Measurements from ENCODE around the gene ANXA7.

Gene ANXA7

DNA sequence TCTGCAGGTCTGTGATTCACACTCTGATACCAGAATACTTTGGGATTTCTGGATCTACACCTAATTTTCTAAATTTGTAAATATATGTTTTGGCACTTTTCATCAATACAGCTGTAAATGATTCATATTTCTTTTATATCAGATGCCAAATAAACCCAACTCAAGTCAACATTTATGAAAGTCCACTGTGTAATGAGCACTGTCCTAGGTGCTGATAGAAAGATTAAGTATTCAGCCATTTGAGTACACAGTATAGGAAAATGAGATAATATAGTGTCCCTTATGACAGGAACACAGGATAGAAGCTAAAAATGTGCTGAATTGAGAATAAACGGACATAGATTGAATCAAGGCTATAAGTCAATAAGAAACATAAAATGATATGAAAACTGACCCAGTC, 6.4 kb downstream of the ANXA7 start:
- TF ChIP-seq, protein P1, sequence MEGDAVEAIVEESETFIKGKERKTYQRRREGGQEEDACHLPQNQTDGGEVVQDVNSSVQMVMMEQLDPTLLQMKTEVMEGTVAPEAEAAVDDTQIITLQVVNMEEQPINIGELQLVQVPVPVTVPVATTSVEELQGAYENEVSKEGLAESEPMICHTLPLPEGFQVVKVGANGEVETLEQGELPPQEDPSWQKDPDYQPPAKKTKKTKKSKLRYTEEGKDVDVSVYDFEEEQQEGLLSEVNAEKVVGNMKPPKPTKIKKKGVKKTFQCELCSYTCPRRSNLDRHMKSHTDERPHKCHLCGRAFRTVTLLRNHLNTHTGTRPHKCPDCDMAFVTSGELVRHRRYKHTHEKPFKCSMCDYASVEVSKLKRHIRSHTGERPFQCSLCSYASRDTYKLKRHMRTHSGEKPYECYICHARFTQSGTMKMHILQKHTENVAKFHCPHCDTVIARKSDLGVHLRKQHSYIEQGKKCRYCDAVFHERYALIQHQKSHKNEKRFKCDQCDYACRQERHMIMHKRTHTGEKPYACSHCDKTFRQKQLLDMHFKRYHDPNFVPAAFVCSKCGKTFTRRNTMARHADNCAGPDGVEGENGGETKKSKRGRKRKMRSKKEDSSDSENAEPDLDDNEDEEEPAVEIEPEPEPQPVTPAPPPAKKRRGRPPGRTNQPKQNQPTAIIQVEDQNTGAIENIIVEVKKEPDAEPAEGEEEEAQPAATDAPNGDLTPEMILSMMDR (IDR thresholded peaks at IDR 0.05): no peak

DNA sequence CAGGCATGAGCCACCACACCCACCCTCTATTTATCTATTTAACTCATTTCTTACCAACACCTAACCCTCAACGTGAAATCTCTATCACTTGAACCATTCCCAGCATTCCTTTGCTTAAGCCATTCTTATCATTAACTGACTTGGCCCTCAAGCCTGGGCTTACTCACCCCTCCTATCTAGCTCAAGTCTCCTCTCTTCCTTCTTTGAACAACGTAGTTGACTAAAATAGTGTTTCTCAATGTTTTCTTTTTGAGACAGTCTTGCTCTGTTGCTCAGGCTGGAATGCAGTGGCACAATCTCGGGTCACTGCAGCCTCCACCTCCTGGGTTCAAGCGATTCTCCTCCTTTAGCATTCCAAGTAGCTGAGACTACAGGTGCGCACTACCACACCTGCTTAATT, 7.0 kb downstream of the ANXA7 start:
- TF ChIP-seq, protein P1 (IDR thresholded peaks at IDR 0.05): no peak

DNA sequence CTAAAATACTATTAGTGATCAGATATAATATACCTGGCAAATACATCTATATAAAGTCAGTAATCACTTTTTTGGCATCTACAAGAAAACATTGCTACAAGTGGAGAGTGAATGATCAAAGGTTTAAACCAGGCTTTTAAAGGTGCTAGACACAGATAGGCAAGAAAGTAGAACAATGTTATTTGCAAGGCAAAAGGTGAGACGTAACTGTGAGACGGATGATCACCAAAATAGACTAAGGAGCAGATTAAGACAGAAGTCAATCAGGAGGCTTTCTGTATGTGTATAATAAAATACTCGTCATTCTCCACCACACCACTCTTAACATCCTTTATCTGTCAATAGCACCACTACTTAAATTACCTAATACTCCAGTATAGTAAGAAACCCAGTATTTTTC, 8.3 kb downstream of the ANXA7 start:
- TF ChIP-seq, protein P1 (IDR thresholded peaks at IDR 0.05): no peak

DNA sequence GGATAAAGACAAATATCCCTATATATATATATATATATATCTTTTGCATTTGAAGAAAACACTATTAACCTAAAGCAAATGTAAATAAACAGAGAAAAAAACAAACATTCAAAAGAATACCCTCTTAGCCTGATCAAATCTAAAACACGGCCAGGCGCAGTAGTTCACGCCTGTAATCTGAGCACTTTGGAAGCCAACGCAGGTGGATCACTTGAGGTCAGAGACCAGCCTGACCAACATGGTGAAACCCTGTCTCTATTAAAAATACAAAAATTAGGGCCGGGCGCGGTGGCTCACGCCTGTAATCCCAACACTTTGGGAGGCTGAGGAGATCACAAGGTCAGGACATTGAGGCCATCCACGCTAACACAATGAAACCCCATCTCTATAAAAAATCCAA, 9.2 kb downstream of the ANXA7 start:
- TF ChIP-seq, protein P1 (IDR thresholded peaks at IDR 0.05): no peak

DNA sequence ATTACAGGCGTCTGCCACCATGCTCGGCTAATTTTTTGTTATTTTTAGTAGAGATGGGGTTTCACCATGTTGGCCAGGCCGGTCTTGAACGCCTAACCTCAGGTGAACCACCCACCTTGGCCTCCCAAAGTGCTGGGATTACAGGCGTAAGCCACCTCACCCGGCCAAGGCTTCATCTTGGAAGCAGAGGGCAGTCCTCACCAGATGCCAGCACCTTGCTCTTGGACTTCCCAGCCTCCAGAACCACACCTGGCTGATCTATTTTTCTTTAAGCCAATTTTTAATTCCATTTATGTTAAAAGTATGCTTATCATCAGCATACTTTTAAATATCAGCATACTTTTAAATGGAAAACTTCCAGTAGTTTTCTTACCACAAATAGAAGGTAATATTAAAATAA, 12.2 kb downstream of the ANXA7 start:
- TF ChIP-seq, protein P1 (IDR thresholded peaks at IDR 0.05): no peak

DNA sequence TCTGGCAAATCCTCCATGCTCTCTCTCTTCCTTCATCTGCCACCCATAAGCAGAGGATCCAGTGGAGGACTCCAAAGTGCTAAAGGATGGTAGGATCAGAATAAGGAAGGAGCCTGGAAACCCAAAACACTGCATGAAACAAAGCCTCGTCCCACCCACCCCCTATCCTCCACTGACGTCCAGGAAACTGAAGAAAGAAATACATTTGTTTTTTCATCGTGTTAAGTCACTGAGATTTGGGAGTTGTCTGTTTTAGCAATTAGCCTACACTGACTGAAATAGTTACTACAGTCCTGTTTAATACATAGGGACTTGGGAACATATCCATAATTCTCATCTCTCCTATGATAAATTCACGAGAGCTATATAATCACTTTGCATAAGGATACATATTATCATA, 14.8 kb downstream of the ANXA7 start:
- TF ChIP-seq, protein P1 (IDR thresholded peaks at IDR 0.05): no peak

DNA sequence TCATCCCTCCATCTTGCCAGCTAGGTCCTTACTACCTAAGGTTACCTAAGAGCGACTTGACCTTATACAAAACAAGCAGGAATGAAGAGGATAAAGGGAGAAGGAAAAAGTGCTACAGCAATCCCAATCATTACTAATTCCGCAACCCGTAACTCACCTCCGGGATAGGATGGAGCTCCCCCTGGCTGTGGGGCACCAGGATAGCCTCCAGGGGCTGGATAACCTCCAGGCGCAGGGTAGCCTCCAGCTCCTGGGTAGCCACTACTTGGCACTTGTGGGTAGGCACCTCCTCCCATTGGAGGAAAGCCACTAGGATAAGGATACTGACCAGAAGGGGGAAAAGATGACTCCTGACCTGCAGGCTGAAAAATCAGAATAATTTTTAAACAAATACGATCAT, 15.8 kb downstream of the ANXA7 start:
- TF ChIP-seq, protein P1 (IDR thresholded peaks at IDR 0.05): no peak

DNA sequence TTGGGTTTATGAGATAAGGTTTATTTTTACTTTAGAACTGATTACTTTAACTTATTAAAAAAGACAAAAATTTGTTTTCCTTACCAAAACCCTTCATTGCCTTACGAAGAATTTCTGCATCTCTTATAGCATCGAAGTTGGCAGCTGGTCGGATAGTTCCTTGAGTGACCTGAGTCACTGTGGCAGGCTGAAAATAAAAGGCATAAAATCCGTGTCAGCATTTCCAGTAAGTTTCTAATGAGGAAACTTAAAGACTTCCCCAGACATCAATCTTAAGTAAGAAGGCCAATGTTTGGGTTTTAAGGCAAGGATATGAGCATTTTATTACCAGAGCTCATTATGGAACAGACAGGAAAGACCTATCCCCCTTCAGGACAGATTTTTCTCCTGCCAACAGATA, 25.6 kb downstream of the ANXA7 start:
- TF ChIP-seq, protein P1 (IDR thresholded peaks at IDR 0.05): no peak
